HG03066 (cell line): ENCODE results near the gene IKZF3.
"Not testable (repeated sequence)": the region's sequence is repeated elsewhere in the genome, so short reads cannot be mapped to it uniquely, and the experiment has no call there.

Experiments
- ATAC-seq: cut with Tn5 transposase; IDR thresholded peaks from one replicate; pipeline ENCODE4 v1.9.1; 2021; ENCODE audit warnings: low read depth; ENCODE audit not compliant: unreplicated experiment

IKZF3 gene

DNA sequence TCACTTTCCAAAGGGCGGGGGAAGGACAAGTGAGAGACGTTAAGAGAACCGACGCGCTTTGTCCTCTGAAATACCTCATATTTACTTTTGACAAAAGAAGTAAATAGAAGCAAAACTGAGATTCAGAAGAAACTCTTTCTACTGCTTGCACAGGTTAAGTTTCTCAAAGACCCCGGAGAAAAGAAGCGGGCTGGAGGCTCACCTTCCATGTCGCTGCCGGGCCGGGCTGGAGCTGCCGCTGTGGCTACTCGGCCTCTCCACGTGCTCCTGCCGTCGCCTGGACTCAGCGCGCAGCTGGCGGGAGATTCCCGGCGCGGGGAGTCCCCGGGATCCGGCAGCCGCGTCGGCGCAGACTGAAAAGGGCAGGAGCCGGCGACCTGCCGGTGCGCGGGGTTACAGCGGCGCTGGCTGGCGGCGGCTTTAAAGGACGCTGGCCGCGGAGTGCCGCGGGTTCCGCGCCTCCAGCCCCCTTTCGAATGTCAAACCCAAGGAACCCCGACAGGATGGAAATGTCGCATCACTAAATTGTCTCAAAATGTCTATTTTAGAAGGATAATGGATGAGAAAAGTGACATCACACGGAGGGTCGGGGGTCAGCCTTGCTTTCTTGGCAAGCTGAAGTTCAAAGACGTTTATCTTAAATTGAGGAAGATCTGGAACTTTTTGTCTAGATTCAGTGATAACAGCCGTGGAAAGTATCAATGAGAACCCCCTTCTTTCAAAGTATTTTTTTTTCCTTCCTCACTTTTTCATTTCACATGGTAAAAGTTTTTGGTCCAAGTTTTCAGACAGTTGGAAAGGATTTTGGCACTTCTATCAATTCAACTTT lies at the start of gene IKZF3:
IKZF3 (minus strand) TSS at position 395 of the 829 bp plus-strand sequence; CDS start at position 209, 186 bp downstream.
- ATAC-seq = no peak

DNA sequence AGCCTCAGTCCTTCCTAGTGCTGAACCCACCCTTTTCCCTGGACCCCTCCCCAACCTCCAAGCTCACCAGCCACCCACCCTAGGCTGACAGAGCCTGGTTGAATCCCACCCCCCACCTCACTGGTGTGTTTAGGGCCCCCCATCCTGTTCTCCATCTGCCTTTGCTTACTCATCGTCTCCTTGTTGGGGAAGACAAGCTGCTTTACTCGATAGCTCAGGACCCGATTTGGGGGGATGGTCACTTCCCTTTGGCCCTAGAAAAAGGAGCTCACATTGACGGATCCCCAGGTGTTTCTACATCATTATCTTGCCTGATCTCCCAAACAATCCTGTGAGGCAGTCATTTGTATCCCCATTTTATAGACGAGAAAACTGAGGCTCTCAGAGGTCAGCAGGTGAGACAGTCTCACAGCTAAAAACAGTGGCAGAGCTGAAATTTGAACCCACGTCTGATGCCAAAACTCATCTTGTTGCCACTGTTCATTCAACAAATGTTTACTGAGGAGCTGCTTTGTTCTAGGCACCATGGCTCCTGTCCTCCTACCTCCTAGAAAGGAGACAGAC lies 44.8 kb upstream of the IKZF3 start:
- ATAC-seq = no peak

DNA sequence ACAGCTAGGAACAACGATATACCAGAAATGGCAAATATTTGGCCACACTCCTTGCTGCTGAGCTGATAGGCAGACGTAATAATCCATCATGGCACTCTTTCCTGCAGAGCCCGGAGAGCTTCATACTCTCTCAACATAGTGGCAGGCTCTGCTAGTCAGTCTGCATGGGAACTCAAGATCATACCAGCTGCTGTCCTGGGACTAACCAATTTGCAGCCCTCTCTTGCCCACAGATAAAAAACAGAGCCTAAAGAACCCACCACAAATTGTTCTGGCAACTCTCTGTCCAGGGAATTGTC lies 40.8 kb upstream of the IKZF3 start:
- ATAC-seq = no peak

DNA sequence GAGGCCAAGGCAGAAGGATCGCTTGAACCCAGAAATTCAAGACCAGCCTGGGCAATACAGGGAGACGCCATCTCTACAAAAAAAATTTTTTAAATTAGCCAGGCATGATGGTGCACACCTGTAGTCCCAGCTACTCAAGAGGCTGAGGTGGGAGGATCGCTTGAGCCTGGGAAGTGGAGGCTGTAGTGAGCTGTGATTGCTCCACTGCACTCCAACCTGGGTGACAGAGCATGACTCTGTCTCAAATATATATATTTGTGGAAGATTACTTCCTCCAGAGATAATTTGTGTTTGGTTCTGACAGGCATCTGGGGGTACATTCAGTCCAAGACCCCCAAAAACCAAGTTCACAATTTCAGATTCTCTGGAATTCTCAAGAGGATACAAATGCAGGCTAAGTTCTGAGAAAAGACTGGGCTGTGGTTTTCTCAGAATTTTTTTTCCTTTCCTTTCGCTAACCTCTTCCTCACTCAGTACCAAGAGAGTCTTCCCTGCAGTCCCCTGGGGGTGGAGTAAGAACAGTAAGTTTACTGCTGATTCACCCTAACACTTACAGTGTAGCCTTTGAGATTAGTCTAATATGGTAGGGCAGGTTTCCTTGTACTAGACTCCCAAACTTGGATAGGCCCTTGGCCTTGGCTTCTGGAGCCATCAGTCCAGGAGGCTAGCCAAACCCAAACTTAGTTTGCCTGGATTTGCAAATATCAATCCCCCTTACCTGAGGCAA lies 39.2 kb upstream of the IKZF3 start:
- no peak for ATAC-seq

DNA sequence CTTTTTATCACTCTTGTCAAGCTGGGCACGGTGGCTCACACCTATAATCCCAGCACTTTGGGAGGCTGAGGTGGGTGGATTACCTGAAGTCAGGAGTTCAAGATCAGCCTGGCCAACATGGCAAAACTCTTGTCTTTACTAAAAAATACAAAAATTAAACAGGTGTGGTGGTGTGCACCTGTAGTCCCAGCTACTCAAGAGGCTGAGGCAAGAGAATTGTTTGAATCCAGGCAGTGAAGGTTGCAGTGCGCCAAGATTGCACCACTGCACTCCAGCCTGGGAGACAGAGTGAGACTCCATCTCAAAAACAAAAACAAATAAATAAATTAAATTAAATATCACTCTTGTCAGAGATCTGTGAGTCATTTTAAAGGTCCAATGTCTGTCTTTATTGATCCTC lies 37.9 kb upstream of the IKZF3 start:
- not testable (repeated sequence) for ATAC-seq

DNA sequence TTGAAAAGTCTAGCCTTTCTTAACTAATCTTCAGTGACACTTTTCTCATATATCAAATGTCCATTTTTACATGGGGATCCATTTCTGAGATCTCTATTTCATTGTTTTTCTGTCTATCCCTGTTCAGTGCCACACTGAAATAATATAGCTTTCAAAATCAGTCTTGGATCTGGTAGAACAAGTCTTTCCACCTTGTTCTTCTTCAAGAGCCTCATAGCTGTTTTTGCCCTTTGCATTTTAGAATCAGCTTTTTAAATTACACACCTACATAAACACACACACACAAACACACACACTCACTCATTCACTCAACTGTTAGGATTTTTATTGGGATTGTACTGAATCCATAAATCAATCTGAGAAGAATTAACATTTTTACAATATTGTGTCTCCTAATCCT lies 35.1 kb upstream of the IKZF3 start:
- ATAC-seq = no peak

DNA sequence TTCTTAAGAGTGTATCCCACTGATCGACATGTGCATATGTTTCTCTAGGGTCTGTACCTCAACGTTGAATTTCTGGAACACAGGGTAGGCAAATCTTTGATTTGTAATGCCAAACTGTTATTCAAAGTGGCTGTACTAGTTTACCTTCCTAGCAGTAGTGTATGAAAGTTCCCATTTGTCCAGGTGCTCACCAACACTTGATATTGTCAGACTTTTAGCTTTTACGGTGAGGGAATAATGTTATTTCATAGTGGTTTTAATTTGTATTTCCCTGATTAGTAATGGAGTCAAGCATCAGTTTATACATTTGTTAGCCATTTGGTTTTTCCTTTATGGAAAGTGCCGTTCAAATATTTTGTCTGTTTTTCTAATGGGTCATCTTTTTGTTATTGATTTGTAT lies 34.0 kb upstream of the IKZF3 start:
- ATAC-seq = no peak

DNA sequence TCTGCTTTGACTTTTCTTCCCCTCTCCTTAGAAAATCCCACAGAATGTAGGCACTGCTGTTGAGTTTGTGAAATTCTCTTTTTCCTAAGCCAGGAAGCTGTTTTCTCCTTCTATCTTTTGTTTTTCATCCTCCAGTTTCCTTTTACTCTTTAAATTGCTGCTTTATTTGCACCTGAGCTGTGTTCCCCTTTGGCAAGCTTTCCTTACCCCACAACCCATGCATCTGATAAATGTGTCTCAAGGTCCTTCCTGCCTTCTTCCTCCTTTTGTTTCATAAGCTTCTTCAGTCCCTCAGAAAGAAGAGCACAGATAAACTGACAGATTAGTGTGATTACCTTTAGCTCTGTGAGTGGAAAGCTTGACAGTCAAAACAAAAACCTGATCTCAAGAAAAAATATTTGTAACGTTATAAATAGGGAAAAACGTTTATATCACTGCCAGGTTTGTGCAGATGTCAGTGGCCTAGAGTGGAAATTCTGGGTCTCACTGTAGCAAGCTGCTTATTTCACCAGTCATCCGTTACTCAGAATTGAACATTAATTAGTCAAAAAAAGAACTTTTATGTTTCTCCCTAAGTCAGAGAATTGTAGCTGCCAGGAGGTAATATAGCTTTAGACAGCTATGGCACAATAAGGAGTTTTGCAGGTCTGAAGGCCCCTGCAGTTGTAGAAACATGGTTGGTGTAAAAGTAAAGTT lies 30.7 kb upstream of the IKZF3 start:
- ATAC-seq = no peak

DNA sequence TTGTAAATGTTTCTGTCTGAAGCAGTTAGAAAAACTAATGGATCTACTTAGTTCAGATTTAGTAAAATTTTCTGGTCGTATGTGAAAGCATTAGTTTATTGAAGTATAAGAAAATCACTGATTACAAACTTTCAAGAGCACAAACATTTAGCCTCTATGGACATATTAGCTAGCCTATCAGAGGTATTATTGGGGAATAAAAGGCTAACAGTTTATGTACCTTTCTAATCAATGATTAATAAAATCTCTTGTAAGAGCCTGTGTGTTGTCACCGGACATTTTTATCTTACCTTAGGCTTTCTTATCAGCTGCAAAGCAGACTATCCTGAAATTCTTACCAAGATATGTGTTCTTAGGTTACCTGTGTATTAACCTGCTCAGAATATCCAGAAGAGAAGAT lies 25.1 kb upstream of the IKZF3 start:
- no peak for ATAC-seq

DNA sequence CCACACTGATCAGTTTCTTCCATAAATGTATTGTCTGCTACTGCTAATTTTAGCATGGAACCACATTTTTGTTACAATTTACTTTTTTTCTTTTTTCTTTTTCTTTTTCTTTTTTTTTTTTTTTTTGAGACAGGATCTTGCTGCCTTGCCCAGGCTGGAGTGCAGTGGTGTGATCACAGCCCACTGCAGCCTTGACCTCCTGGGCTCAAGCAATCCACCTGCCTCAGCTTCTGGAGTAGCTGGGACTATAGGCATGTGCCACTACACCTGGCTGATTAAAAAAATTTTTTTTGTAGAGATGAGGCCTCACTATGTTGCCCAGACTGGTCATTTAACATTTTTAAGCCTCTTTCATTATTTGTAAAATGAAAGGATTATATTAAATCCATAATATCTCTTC lies 23.0 kb upstream of the IKZF3 start:
- no peak for ATAC-seq

DNA sequence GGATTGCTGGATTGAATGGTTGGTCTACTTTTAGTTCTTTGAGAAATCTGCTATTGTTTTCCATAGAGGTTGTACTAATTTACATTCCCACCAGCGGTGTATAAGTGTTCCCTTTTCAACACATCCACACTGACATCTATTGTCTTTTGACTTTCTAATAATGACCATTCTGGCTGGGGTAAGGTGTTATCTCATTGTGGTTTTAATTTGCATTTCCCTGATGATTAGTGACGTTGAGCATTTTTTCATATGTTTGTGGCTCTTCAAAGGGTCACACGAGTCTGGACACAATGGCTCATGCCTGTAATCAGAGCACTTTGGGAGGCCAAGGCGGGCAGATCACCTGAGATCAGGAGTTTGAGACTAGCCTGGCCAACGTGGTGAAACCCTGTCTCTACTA lies 22.0 kb upstream of the IKZF3 start:
- not testable (repeated sequence) for ATAC-seq

DNA sequence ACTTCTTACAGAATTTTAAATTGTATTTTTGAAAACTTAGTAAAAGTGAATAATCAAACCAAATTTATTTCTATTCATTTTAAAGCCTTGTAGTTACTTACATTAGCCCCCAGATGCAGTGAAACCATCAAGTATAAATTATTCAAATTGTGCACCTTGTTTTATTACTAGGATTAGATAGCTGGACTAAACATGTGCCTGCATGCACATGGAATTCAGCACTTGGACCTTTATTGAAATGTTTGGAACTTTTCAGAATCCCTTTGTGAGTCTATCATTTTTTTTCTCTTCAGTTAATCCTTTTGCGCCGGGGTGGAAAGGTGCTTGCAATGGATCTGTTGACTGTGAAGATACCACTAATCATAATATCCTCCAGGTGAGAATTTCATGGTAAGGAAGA lies 8.6 kb upstream of the IKZF3 start:
- ATAC-seq = no peak

DNA sequence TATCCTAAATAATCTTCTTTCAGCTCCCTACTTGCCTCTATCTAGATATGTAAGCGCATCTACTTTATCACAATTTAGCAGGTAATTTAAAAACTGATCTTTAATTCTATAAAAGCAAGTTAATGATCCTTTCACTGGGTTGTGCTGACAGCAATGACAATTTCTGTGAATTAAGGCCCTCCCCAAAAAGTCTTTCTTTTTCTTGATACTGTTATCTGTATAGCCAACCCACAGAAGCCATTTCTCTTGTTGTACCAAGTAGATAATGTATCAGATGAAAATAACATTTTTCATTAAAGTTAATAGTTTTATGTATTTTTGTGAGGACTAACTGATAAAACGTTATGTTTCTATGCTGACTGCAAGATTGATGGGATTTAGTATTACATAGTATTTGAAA lies 7.7 kb upstream of the IKZF3 start:
- ATAC-seq = no peak

DNA sequence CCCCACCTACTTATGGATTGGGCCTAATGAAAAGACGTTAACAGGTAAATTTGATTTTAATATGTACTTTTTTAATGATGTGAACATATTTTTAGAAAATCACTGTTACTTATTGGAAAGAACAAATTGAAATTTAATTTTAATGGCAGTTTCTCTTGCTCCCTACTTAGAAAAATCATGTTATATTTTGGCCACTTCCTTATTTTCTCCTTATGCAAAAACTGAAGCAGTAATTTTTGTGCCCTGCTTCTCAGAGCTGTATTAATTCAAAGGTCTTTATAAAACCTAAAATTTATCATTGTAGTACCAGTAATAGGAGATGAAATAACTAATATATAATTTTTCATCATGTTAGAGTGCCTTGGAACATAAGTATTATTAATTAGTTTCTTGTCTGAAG lies 6.7 kb upstream of the IKZF3 start:
- no peak for ATAC-seq

DNA sequence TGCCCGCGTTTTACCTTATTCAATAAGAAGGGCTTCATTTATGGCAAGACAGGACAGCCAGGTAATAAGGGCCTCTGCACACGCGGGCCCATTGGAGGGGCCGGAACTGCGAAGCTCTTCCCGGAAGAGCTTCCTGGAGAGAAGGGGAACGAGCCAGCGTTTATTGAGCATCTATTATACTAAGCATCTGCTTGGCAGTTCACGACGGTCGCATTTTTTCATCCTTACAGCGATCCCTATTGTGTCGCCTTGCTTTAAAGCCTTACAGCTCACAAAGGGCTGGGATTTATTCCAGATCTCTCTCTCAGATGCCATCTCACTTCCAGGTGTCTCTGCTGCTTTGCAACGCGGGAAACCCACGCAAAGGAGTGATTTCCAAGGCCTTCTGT lies 4.4 kb upstream of the IKZF3 start:
- ATAC-seq = no peak

DNA sequence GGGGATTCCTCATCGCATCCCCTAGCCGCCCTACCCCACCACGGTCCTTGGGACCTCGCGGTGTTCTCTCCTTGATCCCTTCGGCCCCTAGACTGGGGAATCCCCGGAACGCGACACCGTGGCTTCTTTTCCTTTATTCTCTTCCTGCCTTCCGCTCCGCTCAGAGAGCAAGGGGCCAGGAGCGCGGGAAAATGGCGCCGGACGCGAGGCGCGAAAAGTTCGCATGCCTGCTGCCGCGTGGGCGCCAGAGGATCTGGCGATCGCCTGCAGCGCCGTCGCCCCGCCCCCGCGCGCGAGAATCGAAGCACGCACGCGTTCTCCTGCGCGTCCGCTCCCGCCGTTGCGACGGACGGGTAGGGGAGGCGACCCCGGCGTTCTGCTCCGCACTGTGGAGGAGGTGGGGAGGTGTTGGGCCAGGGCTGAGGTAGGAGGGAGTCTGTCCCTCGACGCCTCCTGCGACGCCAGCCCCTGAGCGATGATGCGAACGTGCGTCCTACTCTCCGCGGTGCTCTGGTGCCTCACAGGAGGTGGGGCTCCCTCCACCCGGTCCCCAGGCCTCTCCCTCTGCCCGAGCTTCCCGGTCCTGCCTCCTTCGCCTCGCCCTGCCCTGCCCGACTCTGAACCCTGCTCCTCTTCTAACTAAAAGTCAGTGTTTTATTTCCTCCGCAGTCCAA lies 3.9 kb upstream of the IKZF3 start, which contains the start of gene ZPBP2:
ZPBP2 (plus strand) TSS at position 323 of the 674 bp plus-strand sequence; CDS start at position 476, 153 bp downstream.
- ATAC-seq = no peak

DNA sequence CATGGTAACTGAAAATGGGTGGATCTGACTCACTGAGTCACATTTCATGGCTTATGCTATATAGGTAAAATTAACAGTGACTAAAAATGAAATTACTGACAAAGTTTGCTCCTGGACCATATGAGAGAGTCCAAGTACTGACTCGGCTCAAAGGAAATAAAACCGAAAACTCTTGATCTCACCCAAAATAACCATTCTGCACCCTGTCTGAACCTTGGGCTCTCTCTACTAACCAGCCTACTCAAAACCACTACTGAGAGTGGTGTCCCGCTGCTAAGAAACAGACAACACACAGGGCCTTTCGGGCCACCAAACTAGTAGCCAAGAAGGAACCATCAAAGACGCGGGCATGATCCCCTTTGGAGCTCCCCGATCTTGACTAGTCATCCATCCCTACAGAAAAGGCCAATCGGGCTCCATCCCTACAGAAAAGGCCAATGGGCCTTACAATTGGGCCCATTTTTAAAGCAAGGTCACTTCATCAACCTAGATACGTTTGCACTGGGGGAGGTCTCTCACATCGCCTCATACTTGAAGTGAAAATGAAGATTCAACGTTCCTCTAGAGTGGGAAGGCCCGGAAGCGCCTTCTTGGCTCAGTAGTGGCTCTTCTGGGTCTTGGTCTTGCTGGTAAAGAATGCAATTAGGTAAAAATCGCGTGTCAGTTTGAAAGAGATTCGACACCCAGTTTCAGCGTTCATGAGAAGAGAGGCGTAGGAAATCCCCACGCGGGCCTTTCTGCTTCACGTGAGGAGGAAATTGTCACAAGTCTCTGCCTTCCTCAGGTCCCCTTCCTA lies 3.2 kb upstream of the IKZF3 start:
- ATAC-seq = peak; percentile 61

DNA sequence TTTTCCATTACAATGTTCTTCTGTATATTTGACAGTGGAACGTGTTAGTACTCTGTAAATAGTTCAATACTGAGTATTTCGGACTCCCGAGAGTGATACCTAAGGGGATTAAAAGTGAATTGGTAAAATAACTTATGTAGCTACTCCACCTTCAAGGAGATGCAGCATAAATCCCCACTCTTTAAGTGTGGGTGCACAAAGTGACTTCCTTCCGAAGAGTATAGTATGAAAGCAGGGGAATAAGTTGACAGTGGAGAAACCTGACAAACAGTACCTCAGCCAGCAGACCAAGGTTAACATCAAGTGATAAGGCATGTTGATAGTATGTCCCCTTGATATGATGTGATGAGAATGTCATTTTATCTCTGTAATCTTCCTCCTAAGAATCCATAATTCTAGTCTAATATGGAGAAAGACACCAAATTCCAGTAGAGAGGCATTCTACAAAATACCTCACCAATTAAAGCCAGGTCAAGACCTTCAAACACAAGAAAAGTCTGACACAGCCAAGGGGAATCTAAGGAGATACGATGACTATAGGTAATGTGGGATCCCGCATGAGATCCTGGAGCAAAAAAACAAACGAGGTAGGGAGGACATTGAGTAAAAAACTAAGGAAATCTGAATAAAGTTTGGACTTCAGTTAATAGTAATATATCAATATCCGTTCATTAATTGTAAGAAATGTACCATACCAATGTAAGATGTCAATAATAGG lies 2.1 kb upstream of the IKZF3 start:
- ATAC-seq = no peak

DNA sequence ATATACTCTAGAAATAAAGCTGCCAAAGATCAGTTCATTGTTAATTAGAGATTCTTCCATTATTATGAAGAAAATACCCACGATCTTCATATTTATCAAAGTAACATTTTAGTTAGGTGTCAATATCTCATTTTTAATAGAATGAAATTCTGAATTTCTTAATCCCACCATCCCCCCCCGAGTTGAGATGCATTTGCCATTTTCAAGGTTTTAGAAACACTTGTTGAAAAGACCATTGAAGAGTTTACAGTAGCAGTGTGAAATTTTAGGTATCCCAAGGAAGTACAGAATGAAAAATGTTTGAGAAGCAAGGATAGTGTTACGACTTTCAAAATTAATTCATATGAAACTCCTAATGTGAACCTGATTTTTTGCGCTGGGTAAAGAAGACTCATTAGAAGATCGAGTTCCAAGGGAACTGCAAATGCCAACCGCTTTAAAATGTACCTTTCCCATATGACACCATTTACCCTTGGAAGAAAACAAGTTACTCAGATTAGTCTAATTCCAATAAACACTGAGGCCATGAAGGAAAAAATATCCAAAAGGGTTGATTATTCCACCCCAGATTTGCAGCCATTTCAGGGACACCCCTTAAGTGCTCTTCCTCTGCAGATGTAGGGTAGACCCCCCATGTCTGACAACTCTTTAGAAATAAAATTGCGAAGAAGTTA lies 731 bp downstream of the IKZF3 start:
- no peak for ATAC-seq
